Measurements from ENCODE around the gene CTXN2. TPM values are rescaled to one million over a fixed set of nuclear protein-coding genes. Genes with fewer than 3 reads are reported as not detected.

The CTXN2 gene
- total RNA-seq, 1 experiment from 2014 or later: not detected

DNA sequence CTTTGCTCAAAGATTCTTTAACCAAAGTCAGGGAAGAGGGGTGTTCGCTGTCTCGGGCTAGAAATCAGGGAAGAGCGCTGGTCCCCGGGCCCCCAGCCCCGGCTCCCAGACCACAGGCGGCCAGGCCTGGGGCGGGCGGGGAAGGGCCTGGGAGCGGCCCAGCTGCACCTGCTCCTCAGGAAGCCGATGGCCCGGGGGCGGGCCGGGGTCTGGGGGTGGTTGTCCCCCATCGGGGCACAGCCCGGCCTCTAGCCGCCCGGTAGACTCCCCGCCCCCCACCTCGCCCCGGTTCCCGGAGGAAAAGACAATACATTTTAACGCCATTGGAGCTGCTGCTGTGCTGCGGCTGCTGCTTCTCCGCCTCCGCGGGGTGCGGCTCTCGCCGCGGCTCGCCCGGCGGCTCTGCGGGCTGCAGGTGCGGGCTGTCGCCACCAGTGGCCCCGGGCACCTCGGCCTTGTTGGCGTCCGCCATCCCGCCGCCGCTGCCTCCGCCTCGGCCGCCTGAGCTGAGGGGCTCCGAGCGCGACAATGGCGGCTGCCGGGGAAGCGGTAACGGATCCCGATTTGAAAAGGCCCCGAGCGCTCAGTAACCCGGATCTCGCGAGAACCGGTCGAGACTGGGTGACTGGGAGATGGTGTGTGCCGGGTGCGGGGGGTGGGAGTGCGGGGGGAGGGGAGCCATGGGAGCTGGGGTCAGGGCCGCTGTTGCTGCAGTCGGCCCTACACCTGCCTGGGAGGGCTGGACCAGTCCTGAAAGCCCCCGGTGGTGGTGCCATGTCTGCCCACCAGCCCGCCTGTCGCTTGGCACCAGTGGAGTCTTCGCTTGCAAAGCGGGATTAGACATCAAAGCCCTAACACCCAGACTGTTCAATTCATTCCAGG is 13.5 kb upstream of the CTXN2 start, which contains the start of gene MYEF2:
Gene MYEF2 (minus strand): TSS at position 530 of the 882 bp plus-strand sequence. CDS start 58 bp downstream, at position 472.
- H3F3A ChIP-seq (ENCODE audit: insufficient read depth, low read depth): no peaks in the 10 kb centered on the region
- peaks cover 8% of the 10 kb centered on the region; the same call in 1 of the 2 replicates for H3K27me3 ChIP-seq (ENCODE audit: insufficient read depth, low read depth)
- no peak within 1 kb of the TSS for H3K4me3 ChIP-seq
- no peak within 1 kb of the TSS for H3K27ac ChIP-seq
- BruUV-seq (replicated peaks): no TSS peak
- H3K4me2 ChIP-seq: no peak within 1 kb of the TSS
- H4K20me1 ChIP-seq (ENCODE audit: insufficient read depth): no peaks in the 10 kb centered on the region
- H3K9me2 ChIP-seq (ENCODE audit: insufficient read depth): no peaks in the 10 kb centered on the region
- H3K4me1 ChIP-seq (replicated peaks; ENCODE audit: insufficient read depth): no peaks in the 10 kb centered on the region
- TF ChIP-seq, protein P1, sequence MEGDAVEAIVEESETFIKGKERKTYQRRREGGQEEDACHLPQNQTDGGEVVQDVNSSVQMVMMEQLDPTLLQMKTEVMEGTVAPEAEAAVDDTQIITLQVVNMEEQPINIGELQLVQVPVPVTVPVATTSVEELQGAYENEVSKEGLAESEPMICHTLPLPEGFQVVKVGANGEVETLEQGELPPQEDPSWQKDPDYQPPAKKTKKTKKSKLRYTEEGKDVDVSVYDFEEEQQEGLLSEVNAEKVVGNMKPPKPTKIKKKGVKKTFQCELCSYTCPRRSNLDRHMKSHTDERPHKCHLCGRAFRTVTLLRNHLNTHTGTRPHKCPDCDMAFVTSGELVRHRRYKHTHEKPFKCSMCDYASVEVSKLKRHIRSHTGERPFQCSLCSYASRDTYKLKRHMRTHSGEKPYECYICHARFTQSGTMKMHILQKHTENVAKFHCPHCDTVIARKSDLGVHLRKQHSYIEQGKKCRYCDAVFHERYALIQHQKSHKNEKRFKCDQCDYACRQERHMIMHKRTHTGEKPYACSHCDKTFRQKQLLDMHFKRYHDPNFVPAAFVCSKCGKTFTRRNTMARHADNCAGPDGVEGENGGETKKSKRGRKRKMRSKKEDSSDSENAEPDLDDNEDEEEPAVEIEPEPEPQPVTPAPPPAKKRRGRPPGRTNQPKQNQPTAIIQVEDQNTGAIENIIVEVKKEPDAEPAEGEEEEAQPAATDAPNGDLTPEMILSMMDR (conservative IDR thresholded peaks at IDR 0.05): no peak
- no peak for TF ChIP-seq EZH2 (IDR thresholded peaks at IDR 0.05; ENCODE audit: low read depth)
- no peak within 1 kb of the TSS for H2AFZ ChIP-seq
- no peaks in the 10 kb centered on the region for H3K36me3 ChIP-seq (ENCODE audit: low read depth)
- ChIA-PET CTCF (no interaction called here), POLR2A (ENCODE audit: unreplicated experiment) (no interaction called here)
- no peaks in the 10 kb centered on the region for H3K9me3 ChIP-seq (ENCODE audit: insufficient read depth, low read depth)
- DNase-seq: peak in 1 of 2 experiments; percentile 0
- no peaks in the 10 kb centered on the region for H3K79me2 ChIP-seq (ENCODE audit: low read depth)
- intact Hi-C loops (cut with micrococcal nuclease; ENCODE audit: unreplicated experiment): no loop called here

DNA sequence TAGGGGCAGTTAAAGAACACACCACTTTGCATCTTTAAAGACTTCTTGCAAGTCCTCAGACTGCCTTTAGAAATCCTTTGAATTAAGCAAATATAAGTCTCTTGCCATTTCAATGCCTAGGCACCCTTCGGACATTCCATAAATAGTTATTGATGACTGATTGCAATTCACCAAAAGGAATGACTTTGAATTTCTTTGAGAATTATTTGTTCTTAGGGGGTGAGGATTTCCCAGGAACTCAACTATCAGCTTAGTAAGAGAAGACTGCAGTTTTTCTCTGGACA is 12.9 kb upstream of the CTXN2 start:
- Histone ChIP-seq H3K9me2 (ENCODE audit: insufficient read depth) (no peaks in the 10 kb centered on the region), H3K27me3 (ENCODE audit: insufficient read depth, low read depth) (peaks cover 8% of the 10 kb centered on the region; the same call in 1 of the 2 replicates), H3K4me2 (no peak overlapping the region), H3K27ac (no peak overlapping the region), H3K4me1 (replicated peaks; ENCODE audit: insufficient read depth) (no peaks in the 10 kb centered on the region), H3K36me3 (ENCODE audit: low read depth) (no peaks in the 10 kb centered on the region), H3K4me3 (no peak overlapping the region), H4K20me1 (ENCODE audit: insufficient read depth) (no peaks in the 10 kb centered on the region), H3K9me3 (ENCODE audit: insufficient read depth, low read depth) (no peaks in the 10 kb centered on the region), H3K79me2 (ENCODE audit: low read depth) (no peaks in the 10 kb centered on the region), H3F3A (ENCODE audit: insufficient read depth, low read depth) (no peaks in the 10 kb centered on the region), H2AFZ (no peak overlapping the region)
- POLR2A ChIA-PET (ENCODE audit: unreplicated experiment): no interaction called here
- no TSS peak for BruUV-seq (replicated peaks)
- intact Hi-C loops (cut with micrococcal nuclease; ENCODE audit: unreplicated experiment): no loop called here
- CTCF ChIA-PET: no interaction called here
- no peak for DNase-seq
- TF ChIP-seq, protein P1 (conservative IDR thresholded peaks at IDR 0.05): no peak
- no peak for TF ChIP-seq EZH2 (IDR thresholded peaks at IDR 0.05; ENCODE audit: low read depth)

DNA sequence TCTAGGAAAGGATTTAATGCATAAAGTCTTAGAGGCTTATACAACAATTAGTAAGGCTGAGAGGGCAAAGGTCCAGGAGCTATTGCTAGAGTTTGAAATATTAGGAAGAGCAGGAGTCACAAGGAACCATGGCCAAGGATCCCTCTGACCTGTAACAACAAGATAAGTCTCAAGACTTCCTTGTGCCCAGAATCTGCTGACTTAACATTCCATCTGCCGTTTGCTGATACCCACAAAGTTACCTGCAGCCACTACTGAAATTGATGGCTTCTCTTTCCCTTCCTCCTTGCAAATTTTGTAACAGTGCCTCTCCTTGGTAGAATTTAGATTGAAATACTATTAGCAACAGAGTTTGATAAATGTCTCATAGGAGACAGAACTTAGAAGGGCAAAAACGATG is 8.7 kb upstream of the CTXN2 start:
- no peak overlapping the region for H2AFZ ChIP-seq
- H3K4me1 ChIP-seq (replicated peaks; ENCODE audit: insufficient read depth): no peaks in the 10 kb centered on the region
- H3K27me3 ChIP-seq (ENCODE audit: insufficient read depth, low read depth): peaks cover 8% of the 10 kb centered on the region; the same call in 1 of the 2 replicates
- no TSS peak for BruUV-seq (replicated peaks)
- H3K4me3 ChIP-seq: no peak overlapping the region
- H3F3A ChIP-seq (ENCODE audit: insufficient read depth, low read depth): no peaks in the 10 kb centered on the region
- no peaks in the 10 kb centered on the region for H3K9me2 ChIP-seq (ENCODE audit: insufficient read depth)
- H3K4me2 ChIP-seq: no peak overlapping the region
- POLR2A ChIA-PET (ENCODE audit: unreplicated experiment): no interaction called here
- DNase-seq: no peak
- no peaks in the 10 kb centered on the region for H3K36me3 ChIP-seq (ENCODE audit: low read depth)
- H3K27ac ChIP-seq: no peak overlapping the region
- TF ChIP-seq EZH2 (IDR thresholded peaks at IDR 0.05; ENCODE audit: low read depth): no peak
- TF ChIP-seq, protein P1 (conservative IDR thresholded peaks at IDR 0.05): no peak
- no peaks in the 10 kb centered on the region for H3K9me3 ChIP-seq (ENCODE audit: insufficient read depth, low read depth)
- no peaks in the 10 kb centered on the region for H4K20me1 ChIP-seq (ENCODE audit: insufficient read depth)
- intact Hi-C loops (cut with micrococcal nuclease; ENCODE audit: unreplicated experiment): no loop called here
- H3K79me2 ChIP-seq (ENCODE audit: low read depth): no peaks in the 10 kb centered on the region
- CTCF ChIA-PET: no interaction called here

All from PC-9 (cell line).